ENCODE measurements around the gene CHD6.

Gene CHD6

DNA sequence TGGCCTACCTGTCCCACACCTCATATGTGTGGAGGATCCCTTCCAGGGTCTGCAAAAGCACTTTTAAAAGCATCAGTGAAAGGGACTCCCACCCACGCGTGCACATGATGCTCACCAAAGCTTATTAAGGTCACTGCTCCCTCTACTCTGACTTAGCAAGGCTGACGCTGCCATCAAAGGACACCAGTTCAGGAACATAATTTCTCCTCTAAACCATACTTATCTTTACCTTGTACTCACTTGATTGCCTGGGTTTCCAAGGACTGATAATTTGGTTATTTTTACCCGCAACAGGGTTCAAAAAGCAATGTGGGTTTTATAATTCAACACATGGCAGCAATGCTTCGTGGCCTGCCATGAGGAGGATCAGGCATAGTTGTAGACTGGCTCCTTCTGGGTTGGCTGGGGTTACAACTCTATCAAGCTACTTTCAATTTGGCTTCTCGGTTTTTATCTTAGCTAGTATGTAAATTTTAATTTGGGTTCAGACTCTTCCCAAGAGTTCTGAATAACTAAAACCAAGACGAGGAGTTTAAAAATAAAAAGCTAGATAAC lies 199.4 kb downstream of the CHD6 start:
- no peak for DNase-seq

- no peak for DNase-seq
Observed at GRCh38 chr20:41418031-41418430, 200.1 kb downstream of the CHD6 start.

DNA sequence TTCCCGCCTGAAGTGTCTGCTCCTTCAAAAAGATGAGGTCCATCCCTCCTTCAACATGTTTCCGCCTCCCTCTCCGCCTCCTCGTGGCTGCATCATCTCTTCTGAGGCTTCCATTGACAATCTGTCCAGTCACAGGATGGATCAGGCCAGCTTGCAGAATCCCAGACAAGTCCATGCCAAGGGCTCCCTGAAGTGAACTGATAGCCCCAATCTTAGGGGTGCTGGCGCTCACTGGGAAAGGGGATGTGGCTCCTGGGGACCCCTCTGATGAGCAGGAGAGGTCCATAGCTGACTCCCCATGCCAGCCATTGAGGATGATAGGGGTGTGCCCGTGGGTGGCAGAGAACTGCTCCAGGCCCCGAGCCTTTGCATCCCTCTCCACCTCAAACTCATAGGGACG lies 203.0 kb downstream of the CHD6 start:
- DNase-seq = no peak

GRCh38 chr20:41413169-41413568 lies 205.0 kb downstream of the CHD6 start:
- no peak for DNase-seq

DNA sequence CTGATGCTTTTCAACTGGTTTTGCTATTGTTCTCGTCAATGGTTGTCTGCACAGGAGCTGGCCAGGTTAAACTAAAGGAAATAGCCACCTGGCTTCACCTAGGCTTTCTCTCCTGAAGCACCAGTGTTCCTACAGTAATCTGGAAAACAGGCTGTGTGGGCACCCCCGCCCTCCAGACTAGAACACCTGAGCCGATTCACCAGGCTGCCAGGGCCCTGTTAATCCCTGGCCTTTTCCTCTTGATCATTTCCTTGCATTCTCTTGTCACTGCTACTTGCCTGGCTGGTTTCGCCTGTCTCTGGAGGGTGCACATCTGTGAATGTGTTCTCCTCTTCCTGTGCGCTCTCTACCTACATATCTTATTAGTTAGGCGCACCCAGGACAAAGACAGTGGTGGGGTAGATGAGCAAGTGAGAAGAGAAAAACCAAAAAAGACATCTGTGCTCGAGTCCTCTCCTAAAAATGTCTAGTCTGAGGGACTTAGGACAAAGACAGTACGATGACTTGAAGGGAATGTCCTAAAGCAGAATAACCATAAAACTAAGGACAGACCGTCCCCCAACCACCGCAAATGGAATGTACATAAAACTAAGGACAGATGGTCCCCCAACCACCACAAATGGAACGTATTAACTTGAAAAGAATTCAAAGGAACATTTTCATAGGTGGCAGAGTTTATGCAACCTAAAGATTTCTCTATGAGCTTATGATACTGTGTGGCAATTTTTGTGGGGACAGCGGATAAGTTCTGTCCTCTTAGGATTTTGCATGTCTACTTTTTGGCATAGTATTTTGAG lies 205.7 kb downstream of the CHD6 start:
- DNase-seq = no peak

DNA sequence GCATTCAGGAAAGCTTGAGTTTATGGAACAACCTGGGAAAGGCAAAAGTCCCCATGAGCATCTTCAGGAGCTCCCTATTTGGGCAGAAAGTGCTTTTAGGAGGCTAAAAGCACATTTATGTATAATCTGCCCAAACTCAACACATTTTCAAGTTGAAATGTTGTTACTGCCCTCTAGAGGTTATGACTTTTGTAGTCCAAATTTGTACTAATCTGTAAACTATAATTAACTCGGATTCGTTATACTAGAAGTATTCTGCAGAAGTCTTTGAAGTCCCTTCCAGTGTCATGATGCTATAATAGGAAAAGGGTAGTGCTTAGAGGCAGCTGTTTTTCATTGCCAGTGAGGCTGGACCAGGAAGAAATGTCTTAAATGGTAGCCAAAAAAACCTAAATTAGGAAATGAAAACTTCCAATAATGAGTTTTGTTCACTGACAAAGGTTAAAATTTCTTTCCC lies 206.8 kb downstream of the CHD6 start:
- no peak for DNase-seq

DNA sequence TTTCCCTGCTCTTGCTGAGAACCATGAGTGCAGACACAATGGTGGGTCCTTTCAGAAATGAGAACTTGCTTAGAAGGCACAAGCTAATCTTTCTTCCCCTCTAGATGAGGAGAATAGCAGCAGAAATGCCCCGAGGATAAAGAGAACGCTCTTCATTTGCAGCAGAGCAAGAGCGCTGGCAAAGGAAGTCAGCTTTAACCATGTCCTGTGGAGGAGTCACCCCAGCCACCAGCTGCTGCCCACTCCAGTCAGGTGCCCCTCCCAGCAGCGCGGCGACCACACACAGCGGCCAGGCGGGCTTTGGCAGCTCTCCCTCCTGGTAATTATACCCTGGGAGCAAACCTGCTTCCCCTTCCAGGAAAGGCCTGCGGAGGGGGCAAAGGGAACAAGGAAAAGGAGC lies 209.2 kb downstream of the CHD6 start:
- no peak for DNase-seq

- no peak for DNase-seq
Observed at GRCh38 chr20:41408156-41408794, 209.9 kb downstream of the CHD6 start.

GRCh38 chr20:41407607-41408006 lies 210.6 kb downstream of the CHD6 start:
- no peak for DNase-seq

DNA sequence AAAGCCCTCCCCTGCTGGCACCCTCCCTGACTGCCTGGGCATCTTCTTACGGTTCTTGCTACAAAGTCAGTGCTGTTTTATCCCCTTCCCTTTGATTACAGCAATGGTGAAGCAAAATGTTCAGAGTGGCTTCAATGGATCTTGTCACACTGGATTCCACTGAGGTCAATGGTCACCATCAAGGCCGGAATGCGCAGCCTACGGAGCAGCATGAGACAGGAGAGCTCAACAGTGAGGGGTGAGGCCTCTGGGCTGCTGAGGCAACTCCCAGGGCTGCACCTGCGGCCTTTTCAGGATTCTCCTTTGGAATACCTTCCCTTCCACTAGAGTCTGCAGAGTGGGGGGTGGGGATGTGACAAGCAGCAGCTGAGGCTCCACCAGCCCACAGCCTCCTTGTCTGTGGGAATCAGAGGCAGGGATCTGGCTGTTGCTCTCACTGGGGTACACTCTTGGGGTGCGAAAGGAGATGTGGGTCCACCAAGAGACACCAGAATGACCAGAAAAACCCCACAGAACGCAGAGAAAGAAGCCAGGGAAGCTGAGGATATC lies 211.2 kb downstream of the CHD6 start:
- DNase-seq = no peak

- DNase-seq = no peak
Observed at GRCh38 chr20:41406353-41406752, 211.8 kb downstream of the CHD6 start.

GRCh38 chr20:41405436-41405835 lies 212.7 kb downstream of the CHD6 start:
- DNase-seq = no peak

- DNase-seq = no peak
Observed at GRCh38 chr20:41403604-41404003, 214.6 kb downstream of the CHD6 start.

- no peak for DNase-seq
Observed at GRCh38 chr20:41398408-41398807, 219.8 kb downstream of the CHD6 start.

DNA sequence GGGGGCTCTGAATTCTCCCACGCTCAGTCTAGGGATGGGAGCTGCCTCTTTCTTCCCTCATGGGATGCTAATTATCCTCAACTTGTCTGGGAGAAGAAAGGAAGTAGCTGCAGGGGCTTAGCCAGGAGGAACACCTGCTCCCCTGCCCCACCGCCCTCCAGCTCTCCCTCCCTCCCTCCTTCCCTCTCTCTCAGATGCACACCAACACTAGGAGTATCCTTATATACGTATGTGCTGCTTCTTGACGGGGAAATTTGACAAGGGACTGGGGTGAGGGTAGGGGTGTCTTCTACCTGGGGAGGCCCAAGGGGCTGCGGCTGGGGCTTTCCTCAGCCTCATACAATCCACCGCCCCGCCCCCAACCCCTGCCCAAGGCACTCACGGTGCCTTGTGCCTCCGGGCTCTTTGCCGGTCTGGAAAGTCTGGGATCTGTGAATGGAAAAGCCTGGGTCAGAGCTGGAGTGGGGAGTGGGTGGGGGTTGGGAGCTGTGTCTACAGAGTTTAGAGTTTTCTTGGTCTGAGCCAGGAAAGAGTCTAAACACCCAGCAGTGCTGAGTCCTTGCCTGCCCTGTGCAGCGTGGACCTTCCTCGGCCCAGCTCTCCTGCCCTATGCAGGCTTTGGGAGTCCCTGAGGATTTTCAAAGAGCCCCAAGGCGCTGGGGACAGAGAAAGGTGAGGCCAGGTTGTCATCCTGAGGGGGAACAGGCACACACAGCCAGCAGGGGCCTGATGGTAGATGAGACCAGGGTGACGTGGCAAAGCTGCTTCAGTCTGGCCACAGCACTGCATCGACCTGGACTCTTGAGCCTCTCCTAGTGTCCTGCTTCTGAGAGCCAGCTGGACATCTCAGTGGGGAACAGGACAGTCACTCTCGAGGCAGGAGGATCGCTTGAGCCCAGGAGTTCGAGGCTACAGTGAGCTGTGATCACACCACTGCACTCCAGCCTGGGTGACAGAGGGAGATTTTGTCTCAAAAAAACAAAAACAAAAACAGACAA lies 222.2 kb downstream of the CHD6 start:
- no peak for DNase-seq

DNA sequence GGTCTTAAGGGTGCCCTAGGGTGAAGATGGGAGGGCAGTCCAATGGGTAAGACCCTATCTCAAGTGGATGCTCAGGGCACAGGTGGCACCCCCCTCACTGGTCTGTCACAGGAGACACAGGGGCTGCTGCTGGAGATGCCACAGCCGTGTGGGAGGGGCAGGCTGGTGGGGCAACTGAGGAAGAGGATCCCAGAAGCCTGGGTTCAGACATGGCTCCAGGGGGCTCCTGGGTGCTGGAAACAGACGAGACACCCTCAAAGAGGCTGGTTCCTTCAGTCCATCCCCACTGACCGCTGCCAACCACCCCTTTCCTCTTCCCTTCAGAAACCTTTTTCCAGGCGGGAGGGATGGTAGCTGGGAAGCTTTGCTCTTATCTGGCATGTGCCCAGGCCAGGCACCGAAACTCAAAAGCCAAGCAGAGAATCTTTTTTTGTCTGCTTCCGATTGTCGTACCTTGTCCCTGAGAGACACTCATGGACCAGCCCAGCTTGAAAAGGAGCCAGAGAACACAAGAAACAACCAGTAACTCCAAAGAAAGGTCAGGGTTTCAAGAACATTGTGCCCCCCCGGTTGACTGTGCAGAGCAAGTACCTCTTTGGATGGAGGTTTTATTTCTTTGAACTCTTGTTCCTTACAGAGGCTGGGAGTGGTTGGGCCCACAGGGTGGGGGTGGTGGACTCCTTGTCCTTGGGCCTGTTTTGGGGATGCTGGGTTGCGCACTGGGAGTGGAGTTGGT lies 223.1 kb downstream of the CHD6 start:
- no peak for DNase-seq

- no peak for DNase-seq
Observed at GRCh38 chr20:41394081-41394480, 224.1 kb downstream of the CHD6 start.

- no peak for DNase-seq
Observed at GRCh38 chr20:41393705-41394066, 224.5 kb downstream of the CHD6 start.

- DNase-seq = no peak
Observed at GRCh38 chr20:41392871-41393704, 225.1 kb downstream of the CHD6 start.

- DNase-seq = no peak
Observed at GRCh38 chr20:41392295-41392694, 225.9 kb downstream of the CHD6 start.

DNA sequence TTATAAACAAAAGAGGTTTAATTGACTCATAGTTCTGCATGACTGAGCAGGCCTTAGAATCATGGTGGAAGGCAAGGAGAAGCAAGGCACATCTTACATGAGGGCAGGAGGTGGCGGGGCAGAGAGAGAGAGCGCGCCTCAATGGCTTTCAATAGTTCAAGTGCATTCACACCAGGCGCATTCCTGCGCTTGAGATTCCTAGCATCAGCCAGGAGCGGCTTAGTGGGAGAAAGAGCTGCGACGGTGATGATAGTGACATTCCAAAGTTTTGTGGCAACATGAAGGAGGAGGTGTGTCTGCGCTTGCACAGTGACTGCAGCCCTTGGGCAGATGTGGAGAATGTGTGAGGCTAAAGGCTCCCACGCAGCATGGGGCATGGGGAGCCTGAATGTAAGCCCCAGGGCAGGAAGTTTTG lies 226.6 kb downstream of the CHD6 start:
- no peak for DNase-seq
